HK-2 (cell line): ENCODE data around the gene KLK6.

Experiments used
- DNase-seq: peaks from one replicate; pipeline ENCODE4 v3.0.0-alpha.2; 2018; ENCODE audit not compliant: unreplicated experiment

The KLK6 gene

DNA sequence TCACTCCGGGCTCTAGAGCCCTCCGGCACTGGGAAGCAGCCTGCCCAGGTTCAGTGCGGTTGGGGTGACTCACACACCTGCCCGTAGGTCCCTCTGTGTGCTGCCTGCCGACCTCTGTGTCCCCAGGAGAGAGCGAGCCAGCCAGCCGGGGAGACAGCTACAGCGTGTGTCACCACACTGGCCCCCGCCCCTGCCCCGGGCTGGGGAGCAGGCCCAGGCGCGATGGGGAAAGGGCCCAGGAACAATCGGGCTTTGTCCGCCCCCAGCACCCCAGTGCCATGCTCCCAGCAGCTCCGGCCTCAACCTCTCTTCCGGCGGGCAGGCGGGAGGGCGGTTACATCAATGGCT lies at the start of gene KLK6:
TSS of gene KLK6 (minus strand) at position 179 of the 348 bp plus-strand sequence. CDS start 1,487 bp downstream, outside the sequence.
- DNase-seq = no peak

- DNase-seq = peak; percentile 6
Measured at GRCh38 chr19:51018745-51019543, 49.6 kb upstream of the KLK6 start.

GRCh38 chr19:51016798-51017683 lies 47.6 kb upstream of the KLK6 start:
- peak; percentile 44 for DNase-seq

GRCh38 chr19:51015691-51016267 lies 46.4 kb upstream of the KLK6 start:
- no peak for DNase-seq

DNA sequence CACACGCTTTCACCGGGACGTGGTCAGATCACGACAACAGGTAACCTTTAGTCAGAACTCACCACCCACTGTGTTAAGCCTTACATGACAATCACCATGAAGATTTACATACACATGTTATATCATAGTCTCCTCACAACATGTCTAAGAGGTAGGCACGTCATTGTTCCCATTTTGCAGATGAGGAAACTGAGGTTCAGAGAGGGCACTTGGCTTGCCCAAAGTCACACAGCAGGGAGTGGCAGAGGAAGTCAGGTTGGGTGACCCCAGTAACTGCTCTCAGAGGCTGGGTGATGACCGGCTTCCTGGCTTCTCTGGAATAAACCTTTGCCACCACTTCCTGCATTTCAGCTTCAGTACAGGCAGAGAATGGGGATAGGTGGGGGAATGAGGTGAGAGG lies 44.9 kb upstream of the KLK6 start:
- DNase-seq = no peak

DNA sequence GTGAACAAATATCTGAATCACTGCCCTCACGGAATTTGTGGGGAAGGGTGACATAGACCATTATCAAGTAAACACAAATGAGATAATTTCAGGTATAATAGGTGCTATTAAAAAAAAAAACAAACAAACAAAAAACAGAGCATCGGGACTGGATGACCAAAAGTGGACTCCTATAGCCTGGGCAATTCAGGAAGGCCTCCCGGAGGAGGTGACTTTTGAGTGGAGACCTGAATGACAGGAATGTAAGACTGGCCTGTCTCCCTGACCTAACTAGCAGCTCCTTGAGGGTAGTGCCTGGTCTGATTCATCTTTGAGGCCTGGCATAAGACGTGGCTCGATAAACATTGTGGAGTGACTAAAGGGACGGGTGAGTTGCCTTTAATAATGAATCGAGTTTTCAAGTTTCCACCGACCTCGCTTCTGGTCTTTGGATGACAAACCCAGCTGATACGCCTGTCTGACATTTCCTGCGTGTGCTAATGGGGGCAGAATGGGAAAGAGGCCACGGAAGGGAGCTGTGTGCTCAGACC lies 43.3 kb upstream of the KLK6 start:
- peak; percentile 5 for DNase-seq

GRCh38 chr19:51010066-51010795 lies 40.8 kb upstream of the KLK6 start:
- DNase-seq = no peak

DNA sequence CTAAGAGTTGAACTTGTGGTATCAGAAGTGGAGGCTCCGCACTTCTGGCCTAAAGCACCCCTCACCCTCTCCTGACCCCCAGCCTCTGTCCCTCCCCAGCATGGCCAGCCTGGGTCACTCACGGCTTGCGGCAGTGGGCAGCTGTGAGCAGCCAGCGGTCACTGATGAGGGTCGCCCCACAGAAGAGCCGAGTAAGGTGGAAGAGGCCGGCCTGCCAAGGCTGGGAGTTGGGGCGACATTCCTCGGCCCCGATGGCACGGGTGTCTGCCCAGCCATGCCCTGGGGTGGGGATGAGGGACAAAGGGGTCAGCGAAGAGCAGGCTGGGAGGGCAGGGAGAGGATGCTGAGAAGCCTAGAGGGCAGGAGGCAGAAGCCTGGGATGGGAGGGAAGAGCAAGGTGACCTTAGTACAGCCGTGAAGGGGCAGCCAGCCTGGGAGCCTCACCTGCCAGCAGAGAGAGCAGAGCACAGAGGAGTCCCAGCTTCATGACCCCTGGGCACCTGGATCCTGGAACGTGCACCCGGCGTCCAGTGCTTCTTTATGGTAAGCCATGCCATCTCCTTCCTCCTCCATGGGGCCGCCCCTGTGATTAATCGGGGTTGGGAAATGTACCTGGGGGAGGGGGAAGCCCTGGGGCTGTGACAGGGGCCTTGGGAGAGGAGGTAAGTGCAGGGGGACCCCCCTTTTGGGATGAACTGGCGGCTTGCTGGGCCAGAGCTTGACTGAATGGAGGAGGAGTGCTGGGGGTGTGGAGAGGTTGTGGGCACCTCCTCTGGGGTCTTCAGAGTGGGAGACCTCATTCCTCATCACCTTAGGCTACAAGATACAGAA lies 39.9 kb upstream of the KLK6 start:
- DNase-seq = no peak

DNA sequence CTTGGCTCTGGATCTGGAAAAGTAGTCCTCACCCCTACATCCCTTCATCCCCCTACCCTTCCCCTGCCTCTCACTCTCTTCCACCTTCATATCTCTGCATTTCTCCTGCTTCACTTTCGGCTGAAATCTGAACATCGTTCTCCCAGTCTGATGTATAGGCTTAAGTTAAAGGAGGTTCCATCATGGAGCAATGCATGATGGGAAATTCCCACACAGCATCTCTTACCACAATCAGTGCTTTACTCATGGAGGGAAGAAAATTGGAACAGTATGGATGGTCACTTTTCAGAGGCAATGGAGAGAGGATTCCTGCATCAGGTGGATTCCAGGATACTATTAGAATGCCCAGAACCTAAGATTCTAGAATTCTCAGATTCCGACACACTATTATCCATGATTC lies 38.1 kb upstream of the KLK6 start:
- DNase-seq = no peak

GRCh38 chr19:51006406-51006805 lies 37.0 kb upstream of the KLK6 start:
- DNase-seq = no peak

- no peak for DNase-seq
Measured at GRCh38 chr19:51005248-51005647, 35.9 kb upstream of the KLK6 start.

GRCh38 chr19:51003316-51003715 lies 33.9 kb upstream of the KLK6 start:
- no peak for DNase-seq

DNA sequence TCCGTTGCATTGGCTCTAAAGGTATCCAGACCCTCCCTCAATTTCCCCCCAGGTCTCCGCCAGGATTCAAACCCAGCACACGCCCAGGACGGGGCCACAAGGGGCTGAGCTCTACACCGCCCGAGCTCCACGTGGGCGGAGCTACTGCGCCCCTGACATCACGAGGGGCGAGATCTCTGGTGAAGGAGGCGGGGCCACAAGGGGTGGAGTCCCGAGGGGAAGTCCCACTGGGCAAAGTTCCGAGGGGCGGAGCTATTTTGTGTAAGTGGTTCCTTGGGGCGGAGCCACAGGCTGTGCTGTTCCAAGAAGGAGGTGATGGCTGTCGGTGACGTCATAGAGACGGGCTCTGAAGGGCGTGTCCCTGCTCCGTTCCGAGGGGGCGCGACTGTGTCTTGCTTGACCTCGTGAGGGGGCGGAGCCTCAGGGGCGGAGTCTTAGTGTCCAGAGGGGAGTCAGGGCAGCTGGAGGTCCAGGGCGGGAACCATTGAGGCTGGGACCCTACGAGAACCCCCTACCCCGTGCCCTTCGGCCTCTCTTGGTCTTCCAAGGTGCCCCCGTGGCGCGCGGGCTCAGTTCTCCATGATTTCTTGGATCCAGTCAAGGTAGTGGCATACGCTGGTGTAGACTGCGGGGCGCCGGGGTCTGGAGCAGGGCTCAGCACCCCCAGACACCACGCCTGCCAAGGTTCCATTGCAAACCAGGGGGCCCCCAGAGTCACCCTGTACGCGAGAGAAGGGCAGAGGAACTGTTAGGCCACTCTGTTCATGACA lies 33.3 kb upstream of the KLK6 start:
- no peak for DNase-seq

GRCh38 chr19:51002089-51002532 lies 32.7 kb upstream of the KLK6 start:
- DNase-seq = no peak

DNA sequence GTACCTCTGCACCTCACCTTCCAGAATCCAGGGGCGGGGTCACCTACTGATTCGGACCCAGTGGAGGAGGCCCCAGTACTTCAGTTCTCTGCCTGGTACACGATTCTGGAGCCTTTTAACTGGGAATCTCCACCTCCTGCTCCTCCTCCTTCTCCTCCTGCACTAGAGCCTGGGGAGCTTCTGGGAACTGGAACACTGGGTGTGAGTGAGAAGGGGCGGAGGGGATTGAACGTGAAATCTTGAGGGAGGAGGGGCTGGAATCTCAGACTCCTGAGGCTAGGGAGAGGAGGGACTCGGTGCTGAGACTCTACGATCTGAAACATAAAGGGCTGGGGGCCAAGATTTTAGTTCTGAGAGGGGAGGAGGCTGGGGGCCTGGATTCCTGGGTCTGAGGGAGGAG lies 32.1 kb upstream of the KLK6 start, which contains the start of gene KLK8:
TSS of gene KLK8 (minus strand) at position 90 of the 400 bp plus-strand sequence. CDS start 437 bp downstream, outside the sequence.
- no peak for DNase-seq

GRCh38 chr19:51000981-51001380 lies 31.6 kb upstream of the KLK6 start:
- no peak for DNase-seq

DNA sequence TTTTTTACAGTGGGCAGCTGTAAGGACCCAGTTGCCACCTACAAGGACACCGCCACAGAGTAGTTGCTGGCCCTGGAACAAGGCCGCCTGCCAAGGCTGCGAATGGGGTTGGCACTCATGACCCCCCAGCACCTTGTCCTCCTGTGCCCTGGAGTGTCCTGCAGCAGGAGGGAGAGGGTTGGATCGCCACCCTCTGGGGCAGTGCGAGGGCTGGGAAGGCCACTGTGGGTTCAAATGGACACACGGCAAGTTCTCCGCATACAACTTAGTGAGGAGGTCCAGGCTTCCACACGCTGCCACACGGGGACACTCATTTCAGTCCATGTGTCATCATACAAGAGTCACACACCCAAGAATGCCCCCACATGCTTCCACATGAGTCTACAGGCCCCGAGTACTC lies 31.0 kb upstream of the KLK6 start:
- DNase-seq = no peak

DNA sequence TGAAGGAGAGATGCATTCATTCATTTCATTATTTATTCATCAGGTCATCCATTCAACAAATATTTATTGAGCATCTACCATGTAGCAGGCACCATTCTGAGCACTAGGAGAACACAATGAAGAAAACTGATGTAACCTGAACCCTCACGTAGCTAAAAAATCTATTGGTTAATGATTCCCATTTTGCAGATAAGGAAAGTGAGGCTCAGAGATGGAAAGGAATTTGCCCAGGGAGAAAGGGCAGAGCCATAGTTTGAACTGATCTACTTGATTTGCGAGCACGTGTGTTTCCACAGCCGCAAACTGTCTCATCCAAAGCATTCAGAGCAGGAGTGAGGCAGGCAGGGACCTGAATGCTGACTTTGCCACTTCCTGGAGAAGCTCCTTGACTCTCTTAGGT lies 29.3 kb upstream of the KLK6 start:
- DNase-seq = no peak

DNA sequence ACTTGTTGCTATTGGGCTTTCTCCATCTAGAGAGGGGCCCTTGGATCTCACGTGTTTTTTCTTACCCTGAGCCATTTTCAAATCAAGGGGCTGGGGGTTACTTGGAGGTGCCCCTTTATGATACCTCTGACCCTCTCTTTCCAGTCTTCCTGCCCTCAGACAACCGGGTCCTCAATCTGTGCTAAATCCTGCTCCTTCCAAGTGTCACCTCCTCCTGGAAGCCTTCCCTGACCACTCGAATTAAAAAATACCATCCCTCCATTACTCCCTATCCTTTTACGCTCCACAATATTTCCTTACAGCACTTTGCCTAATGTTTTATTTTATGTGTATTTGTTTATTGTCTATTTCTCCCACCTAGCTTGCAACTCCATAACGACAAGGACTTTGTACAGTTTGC lies 28.7 kb upstream of the KLK6 start:
- no peak for DNase-seq

DNA sequence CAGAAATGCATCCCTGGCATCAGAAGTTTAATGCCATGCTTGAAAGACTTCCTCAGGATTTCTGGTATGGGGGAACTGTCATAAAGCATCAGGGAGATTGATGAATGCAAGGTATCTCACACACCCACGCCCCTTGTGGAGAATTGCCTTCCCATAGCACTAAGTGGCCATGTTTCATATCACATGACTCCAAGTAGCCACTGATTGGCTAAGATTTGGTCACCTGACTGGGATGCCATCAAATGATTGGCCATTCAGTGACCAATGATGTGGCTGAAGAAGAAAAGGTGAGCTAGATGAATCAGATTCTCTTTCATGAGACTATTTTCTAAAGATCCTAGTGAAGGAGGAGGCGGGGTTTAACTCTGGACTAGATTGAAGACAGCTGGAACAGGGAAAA lies 24.7 kb upstream of the KLK6 start:
- no peak for DNase-seq
